ENCODE measurements around the gene CHERP. TPM values are rescaled to one million over a fixed set of nuclear protein-coding genes. Genes with fewer than 3 reads are reported as not detected.
"Not testable (repeated sequence)": the region's sequence is repeated elsewhere in the genome, so short reads cannot be mapped to it uniquely, and the experiment has no call there.

CHERP gene
- total RNA-seq, 1 experiment from 2014 or later, result 13.4 TPM

DNA sequence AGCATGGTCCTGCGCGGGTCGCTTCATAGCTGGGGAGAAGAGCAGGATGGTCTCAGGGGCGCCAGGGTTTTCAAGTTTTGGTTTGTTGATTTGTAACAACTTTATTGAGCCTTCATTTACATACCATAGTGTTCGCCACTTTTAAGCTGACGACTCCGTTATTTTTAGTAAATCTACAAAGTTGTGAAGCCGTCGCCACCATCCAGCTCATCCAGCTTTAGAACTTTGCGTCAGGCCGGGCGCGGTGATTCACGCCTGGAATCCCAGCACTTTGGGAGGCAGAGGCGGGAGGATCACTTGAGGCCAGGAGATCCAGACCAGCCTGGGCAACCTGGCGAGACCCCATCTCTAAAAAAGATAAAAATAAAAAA lies 45.6 kb downstream of the CHERP start:
- Histone ChIP-seq H3K79me2 (ENCODE audit: low read length) (peaks cover 20% of the 10 kb centered on the region), H3K9me2 (replicated peaks; ENCODE audit: low read length) (no peaks in the 10 kb centered on the region), H3K9me3 (ENCODE audit: low read length) (no peaks in the 10 kb centered on the region), H3K9ac (ENCODE audit: low read length) (peak overlapping the region; percentile 69), H3K27me3 (ENCODE audit: low read length) (no peaks in the 10 kb centered on the region), H2AFZ (ENCODE audit: low read length) (peak overlapping the region; percentile 96), H3K27ac (ENCODE audit: low read length) (0 out of 2 replicates have a peak overlapping the region, but pooled peaks have one; percentile 7), H3K4me3 (ENCODE audit: low read length) (peak overlapping the region; percentile 84), H4K20me1 (ENCODE audit: low read length) (no peaks in the 10 kb centered on the region), H3K4me1 (ENCODE audit: insufficient read depth, low read length) (peaks cover 18% of the 10 kb centered on the region), H3F3A (ENCODE audit: low read length, unreplicated experiment) (no peaks in the 10 kb centered on the region), H3K4me2 (ENCODE audit: low read length) (peak overlapping the region; percentile 91), H3K36me3 (ENCODE audit: low read depth, low read length) (0 out of 2 replicates have a peak, but pooled peaks cover 5% of the 10 kb centered on the region)
- ATAC-seq (peak; percentile 4; the same call in 1 of the 2 replicates), DNase-seq (peak; percentile 53)
- intact Hi-C loops (cut with micrococcal nuclease), result no loop called here
- ChIA-PET POLR2A (ENCODE audit: unreplicated experiment) (interaction anchor here (0.5 kb wide), 1 partner anchor 73 kb away, joined by 3 read pairs; no protein-coding TSS in a partner anchor), CTCF (no interaction called here)
- TSS peak; percentile 63 for BruUV-seq (replicated peaks)
- TF ChIP-seq CTCF (conservative IDR thresholded peaks at IDR 0.05; ENCODE audit: low read depth, low read length), result no peak
- TF ChIP-seq EZH2 (IDR thresholded peaks at IDR 0.05; ENCODE audit: low read length, unreplicated experiment), result no peak
- TF ChIP-seq EZH2phosphoT487 (IDR thresholded peaks at IDR 0.05; ENCODE audit: borderline replicate concordance, low read length), result no peak

DNA sequence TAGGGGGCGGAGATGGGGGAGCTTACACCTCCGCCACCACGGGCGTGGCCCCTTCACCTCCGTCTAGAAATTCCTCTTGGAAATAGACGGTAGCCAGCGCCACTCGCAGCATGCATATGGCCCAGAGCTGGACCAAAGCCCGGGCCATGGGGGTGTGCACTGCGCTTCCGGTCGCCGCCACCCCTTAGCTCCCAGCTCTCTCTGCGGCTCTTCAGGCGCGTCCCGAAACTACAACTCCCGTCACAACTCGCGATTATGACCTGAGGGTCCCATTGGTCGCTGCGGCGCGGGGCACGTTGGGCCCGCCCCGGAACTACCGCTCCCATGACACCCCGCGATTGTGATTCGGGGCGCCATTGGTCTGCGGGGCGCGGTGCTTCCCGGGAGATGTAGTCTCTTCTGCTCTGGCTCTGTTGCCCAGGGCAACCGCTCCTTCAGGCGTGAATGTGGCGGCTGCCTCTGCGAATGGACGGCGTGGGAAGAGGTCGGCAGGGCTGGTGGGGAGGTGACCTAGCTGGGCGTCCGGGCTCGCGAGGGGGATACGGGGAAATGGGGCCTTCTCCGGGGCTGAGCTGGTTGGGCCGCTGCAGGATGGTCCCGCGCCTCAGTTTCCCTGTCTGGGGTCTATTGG lies 46.1 kb downstream of the CHERP start, which contains the start of the genes C19orf44 and CALR3:
TSS of gene C19orf44 (plus strand) at position 413 of the 631 bp plus-strand sequence. CDS start 4,399 bp downstream, outside the sequence.
TSS of gene CALR3 (minus strand) at position 186 of the 631 bp plus-strand sequence. CDS start at position 148, 38 bp downstream.
- Histone ChIP-seq H3K27me3 (ENCODE audit: low read length) (no peaks in the 10 kb centered on the region), H3K9ac (ENCODE audit: low read length) (peak within 1 kb of the TSS; percentile 69), H2AFZ (ENCODE audit: low read length) (peak within 1 kb of the TSS; percentile 96), H4K20me1 (ENCODE audit: low read length) (no peaks in the 10 kb centered on the region), H3K4me3 (ENCODE audit: low read length) (peak within 1 kb of the TSS; percentile 84), H3F3A (ENCODE audit: low read length, unreplicated experiment) (no peaks in the 10 kb centered on the region), H3K9me3 (ENCODE audit: low read length) (no peaks in the 10 kb centered on the region), H3K36me3 (ENCODE audit: low read depth, low read length) (0 out of 2 replicates have a peak, but pooled peaks cover 3% of the 10 kb centered on the region), H3K9me2 (replicated peaks; ENCODE audit: low read length) (no peaks in the 10 kb centered on the region), H3K4me1 (ENCODE audit: insufficient read depth, low read length) (peaks cover 18% of the 10 kb centered on the region), H3K27ac (ENCODE audit: low read length) (0 out of 2 replicates have a peak within 1 kb of the TSS, but pooled peaks have one; percentile 7), H3K4me2 (ENCODE audit: low read length) (peak within 1 kb of the TSS; percentile 91), H3K79me2 (ENCODE audit: low read length) (peaks cover 20% of the 10 kb centered on the region)
- no TSS peak for BruUV-seq (replicated peaks)
- ChIA-PET CTCF (interaction anchor here (0.5 to 0.6 kb wide), 2 partner anchors 80 to 96 kb away, joined by 4 read pairs; no protein-coding TSS in a partner anchor), POLR2A (ENCODE audit: unreplicated experiment) (interaction anchor here (0.5 kb wide), 1 partner anchor 74 kb away, joined by 3 read pairs; no protein-coding TSS in a partner anchor)
- TF ChIP-seq EZH2 (IDR thresholded peaks at IDR 0.05; ENCODE audit: low read length, unreplicated experiment), result no peak
- ATAC-seq, result peak; percentile 98
- DNase-seq, result peak; percentile 99
- intact Hi-C loops (cut with micrococcal nuclease), result no loop called here

DNA sequence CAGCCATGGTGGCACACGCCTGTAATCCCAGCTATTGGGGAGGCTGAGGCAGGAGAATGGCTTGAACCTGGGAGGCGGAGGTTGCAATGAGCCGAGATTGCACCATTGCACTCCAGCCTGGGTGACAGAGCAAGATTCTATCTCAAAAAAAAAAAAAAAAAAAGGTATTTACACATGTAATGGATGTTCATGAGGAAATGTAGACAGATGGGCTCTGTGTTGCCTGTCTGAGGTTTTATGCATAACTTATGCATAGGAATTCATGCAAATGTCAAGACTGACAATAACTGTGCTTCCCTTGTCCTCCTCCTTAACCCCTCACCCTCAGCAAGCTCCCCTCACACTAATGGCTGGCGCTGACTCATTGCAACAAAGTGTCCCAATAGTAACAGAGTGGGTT lies 55.8 kb downstream of the CHERP start:
- H3K79me2 ChIP-seq (ENCODE audit: low read length); H3K4me2 ChIP-seq (ENCODE audit: low read length); H3K9me3 ChIP-seq (ENCODE audit: low read length); H3K4me1 ChIP-seq (ENCODE audit: insufficient read depth, low read length); intact Hi-C loops (cut with micrococcal nuclease); POLR2A ChIA-PET (ENCODE audit: unreplicated experiment); H2AFZ ChIP-seq (ENCODE audit: low read length); DNase-seq; CTCF ChIA-PET; H3K27ac ChIP-seq (ENCODE audit: low read length); ATAC-seq; H3K36me3 ChIP-seq (ENCODE audit: low read depth, low read length); H4K20me1 ChIP-seq (ENCODE audit: low read length); H3K9ac ChIP-seq (ENCODE audit: low read length); H3F3A ChIP-seq (ENCODE audit: low read length, unreplicated experiment); BruUV-seq (replicated peaks); H3K4me3 ChIP-seq (ENCODE audit: low read length); H3K9me2 ChIP-seq (replicated peaks; ENCODE audit: low read length); H3K27me3 ChIP-seq (ENCODE audit: low read length): not testable (repeated sequence)

All from PC-3 (cell line).